Breast epithelium (tissue), 4 donors: ENCODE results near the gene SH2B3. TPM values are rescaled to one million over a fixed set of nuclear protein-coding genes. Genes with fewer than 3 reads are reported as not detected.

Source experiments
- DNase-seq, 2 donors: peaks; one replicate each; pipeline ENCODE4 v3.0.0-alpha.2; 2019; ENCODE audit warnings: low spot score in 2 of 2
- H3K27ac ChIP-seq, 2 donors: fragments of 200-600 bp; sonication (generic) in 1 of 2; one replicate each; pipeline ENCODE4 v1.5.1; 2016 to 2019; ENCODE audit warnings: mild to moderate bottlenecking in 1 of 2
- H3K27me3 ChIP-seq, 2 donors: fragments of 200-600 bp; sonication (generic) in 1 of 2; one replicate each; pipeline versions ENCODE4 v1.5.1 to v1.6.0; 2017 to 2019; ENCODE audit warnings: control low read depth in 1 of 2, mild to moderate bottlenecking in 1 of 2
- H3K36me3 ChIP-seq: fragments of 200-600 bp; one replicate; pipeline ENCODE4 v1.5.1; 2019
- H3K4me1 ChIP-seq, 2 donors: fragments of 200-600 bp; sonication (generic); one replicate each; pipeline ENCODE4 v1.5.1; 2016 to 2019; ENCODE audit warnings: control low read depth in 1 of 2
- H3K4me3 ChIP-seq, 3 donors: fragments of 200-600 bp; sonication (generic); 1 replicate in 2 of 3; 2 replicates in 1 of 3; pipeline ENCODE4 v1.5.1; 2016 to 2019; ENCODE audit warnings: mild to moderate bottlenecking in 3 of 3, moderate library complexity in 2 of 3
- H3K9me3 ChIP-seq, 2 donors: fragments of 200-600 bp; sonication (generic) in 1 of 2; one replicate each; pipeline ENCODE4 v1.5.1; 2016 to 2019; ENCODE audit warnings: control low read depth in 1 of 2
- CTCF ChIP-seq, 3 donors: fragments of 450-650 bp; IDR thresholded peaks; one replicate each; pipeline ENCODE4 v1.5.1; 2016 to 2017; ENCODE audit warnings: antibody characterized with exemption in 3 of 3, mild to moderate bottlenecking in 3 of 3, moderate library complexity in 3 of 3
- POLR2A ChIP-seq: fragments of 450-650 bp; IDR thresholded peaks from one replicate; pipeline ENCODE4 v1.6.1; 2016; ENCODE audit warnings: antibody characterized with exemption, mild to moderate bottlenecking, moderate library complexity
- POLR2AphosphoS5 ChIP-seq, 3 donors: sonication (generic); formaldehyde crosslinking; IDR thresholded peaks; one replicate each; pipeline ENCODE4 v1.6.1; 2017; ENCODE audit warnings: antibody characterized with exemption in 3 of 3
- intact Hi-C: fragments of 100-400 bp; cut with DNase I; formaldehyde crosslinking; loops from one replicate; pipeline ENCODE4 v1.15.1; 2023; ENCODE audit warnings: low total_unique reads
- total RNA-seq, 3 donors: library from RNA; depleted of rRNA; stranded (reverse); fragments of >200 nt; gene quantifications; one replicate each; pipeline ENCODE4 v1.1.0, GENCODE V29; 2016

SH2B3 gene
- total RNA-seq, 3 donors from 2014 or later: 13.9 to 27.4 (median 17.4) TPM

GRCh38 chr12:111428081-111428727 lies 22.5 kb downstream of the SH2B3 start:
- no peaks in the 10 kb centered on the region for H3K9me3 ChIP-seq
- DNase-seq: no peak
- no peaks in the 10 kb centered on the region for H3K4me1 ChIP-seq
- peak overlapping the region; percentile 17 to 80 for H3K27ac ChIP-seq
- H3K36me3 ChIP-seq: no peaks in the 10 kb centered on the region
- TF ChIP-seq POLR2A: no peak
- TF ChIP-seq CTCF (IDR thresholded peaks at IDR 0.05): no peak
- TF ChIP-seq POLR2AphosphoS5 (IDR thresholded peaks at IDR 0.05): no peak
- H3K4me3 ChIP-seq: peak overlapping the region in 1 of 3 donors; percentile 12
- H3K27me3 ChIP-seq: no peaks in the 10 kb centered on the region
- intact Hi-C loops: no loop called here

- Histone ChIP-seq H3K4me1 (no peaks in the 10 kb centered on the region), H3K27ac (peak overlapping the region; percentile 17 to 80), H3K27me3 (no peaks in the 10 kb centered on the region), H3K4me3 (peak overlapping the region in 1 of 3 donors; percentile 12), H3K36me3 (no peaks in the 10 kb centered on the region), H3K9me3 (no peaks in the 10 kb centered on the region)
- TF ChIP-seq CTCF (IDR thresholded peaks at IDR 0.05) (no peak), POLR2AphosphoS5 (IDR thresholded peaks at IDR 0.05) (no peak), POLR2A (no peak)
- intact Hi-C loops: no loop called here
- no peak for DNase-seq
These were observed 23.0 kb downstream of the SH2B3 start for GRCh38 chr12:111428728-111429175.

- H3K36me3 ChIP-seq: no peaks in the 10 kb centered on the region
- no peaks in the 10 kb centered on the region for H3K9me3 ChIP-seq
- H3K4me1 ChIP-seq: no peaks in the 10 kb centered on the region
- no peaks in the 10 kb centered on the region for H3K27me3 ChIP-seq
- no peak overlapping the region for H3K4me3 ChIP-seq
- intact Hi-C loops: no loop called here
- TF ChIP-seq POLR2AphosphoS5 (IDR thresholded peaks at IDR 0.05) (no peak), CTCF (IDR thresholded peaks at IDR 0.05) (no peak), POLR2A (no peak)
- peak overlapping the region; percentile 54 to 80 for H3K27ac ChIP-seq
- no peak for DNase-seq
These were observed 24.2 kb downstream of the SH2B3 start for GRCh38 chr12:111429828-111430432.

- DNase-seq: no peak
- H3K27ac ChIP-seq: peak overlapping the region; percentile 54 to 80
- no peaks in the 10 kb centered on the region for H3K4me1 ChIP-seq
- no peaks in the 10 kb centered on the region for H3K27me3 ChIP-seq
- H3K9me3 ChIP-seq: no peaks in the 10 kb centered on the region
- H3K36me3 ChIP-seq: no peaks in the 10 kb centered on the region
- intact Hi-C loops: no loop called here
- H3K4me3 ChIP-seq: no peak overlapping the region
- TF ChIP-seq CTCF (IDR thresholded peaks at IDR 0.05) (no peak), POLR2A (no peak), POLR2AphosphoS5 (IDR thresholded peaks at IDR 0.05) (no peak)
These were observed 25.0 kb downstream of the SH2B3 start for GRCh38 chr12:111430433-111431353.
